Endothelial cell (in vitro differentiated cells): ENCODE data around the gene ROS1. TPM values are rescaled to one million over a fixed set of nuclear protein-coding genes. Genes with fewer than 3 reads are reported as not detected.

ENCODE experiments used
- DNase-seq: peaks from one replicate; pipeline ENCODE4 v3.0.0; 2021; ENCODE audit warnings: low spot score
- H3K27ac Mint-ChIP-seq: one replicate; pipeline ENCODE4 v1.8.0; 2021; ENCODE audit warnings: mixed read lengths, inconsistent platforms; ENCODE audit not compliant: unreplicated experiment
- H3K27me3 Mint-ChIP-seq: one replicate; pipeline ENCODE4 v1.8.0; 2021; ENCODE audit warnings: mild to moderate bottlenecking, moderate library complexity, mixed read lengths, inconsistent platforms; ENCODE audit not compliant: unreplicated experiment
- H3K36me3 Mint-ChIP-seq: one replicate; pipeline ENCODE4 v1.8.0; 2021; ENCODE audit warnings: mild to moderate bottlenecking, low read depth, mixed read lengths, inconsistent platforms; ENCODE audit not compliant: unreplicated experiment
- H3K4me1 Mint-ChIP-seq: one replicate; pipeline ENCODE4 v1.8.0; 2021; ENCODE audit warnings: mild to moderate bottlenecking, mixed read lengths, inconsistent platforms; ENCODE audit not compliant: unreplicated experiment
- H3K4me3 Mint-ChIP-seq: one replicate; pipeline ENCODE4 v1.8.0; 2021; ENCODE audit warnings: mild to moderate bottlenecking, mixed read lengths, inconsistent platforms; ENCODE audit not compliant: unreplicated experiment
- H3K9me3 Mint-ChIP-seq: one replicate; pipeline ENCODE4 v1.8.0; 2021; ENCODE audit warnings: mixed read lengths, inconsistent platforms; ENCODE audit not compliant: unreplicated experiment
- total RNA-seq: library from RNA; stranded (reverse); fragmentation: NEBNext Ultra II Directional; extraction: Animal tissue kit (Norgen Biotek cat#: 25700); gene quantifications from one replicate; pipeline ENCODE4 v1.2.1, GENCODE V29; 2021; ENCODE audit not compliant: unreplicated experiment
- TF ChIP-seq, protein P1 (sequence below): fragments of 200-600 bp; sonication (generic); IDR thresholded peaks from one replicate; pipeline ENCODE4 v1.5.0; 2021; ENCODE audit warnings: antibody characterized with exemption; ENCODE audit not compliant: unreplicated experiment

The ROS1 gene
- total RNA-seq, 1 donor from 2014 or later = 0.05 TPM

DNA sequence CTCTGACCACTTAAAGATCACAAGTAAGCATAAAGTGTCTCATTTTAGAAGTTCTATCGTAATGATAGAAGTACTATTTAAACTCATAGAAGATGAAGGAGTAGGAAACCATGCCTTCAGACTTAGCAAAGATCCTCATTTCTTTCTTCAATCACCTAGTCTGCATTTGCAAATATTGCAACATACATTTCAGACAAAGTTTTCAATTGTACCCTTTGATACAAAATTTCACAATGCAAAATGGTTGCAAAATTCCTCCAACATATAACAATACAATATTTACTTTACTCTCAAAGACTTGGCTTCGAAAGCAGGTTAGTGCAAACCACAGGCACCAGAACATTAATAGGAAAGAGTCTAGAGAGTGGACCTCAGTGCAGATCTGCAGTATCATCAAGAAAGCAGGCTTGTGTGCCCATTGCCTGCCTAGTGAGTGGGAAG is 16.1 kb upstream of the ROS1 start:
- H3K27me3 Mint-ChIP-seq = peaks cover 4% of the 10 kb centered on the region
- no peaks in the 10 kb centered on the region for H3K9me3 Mint-ChIP-seq
- H3K4me1 Mint-ChIP-seq = no peaks in the 10 kb centered on the region
- no peak overlapping the region for H3K27ac Mint-ChIP-seq
- no peaks in the 10 kb centered on the region for H3K36me3 Mint-ChIP-seq
- no peak for DNase-seq
- no peak overlapping the region for H3K4me3 Mint-ChIP-seq
- TF ChIP-seq, protein P1, sequence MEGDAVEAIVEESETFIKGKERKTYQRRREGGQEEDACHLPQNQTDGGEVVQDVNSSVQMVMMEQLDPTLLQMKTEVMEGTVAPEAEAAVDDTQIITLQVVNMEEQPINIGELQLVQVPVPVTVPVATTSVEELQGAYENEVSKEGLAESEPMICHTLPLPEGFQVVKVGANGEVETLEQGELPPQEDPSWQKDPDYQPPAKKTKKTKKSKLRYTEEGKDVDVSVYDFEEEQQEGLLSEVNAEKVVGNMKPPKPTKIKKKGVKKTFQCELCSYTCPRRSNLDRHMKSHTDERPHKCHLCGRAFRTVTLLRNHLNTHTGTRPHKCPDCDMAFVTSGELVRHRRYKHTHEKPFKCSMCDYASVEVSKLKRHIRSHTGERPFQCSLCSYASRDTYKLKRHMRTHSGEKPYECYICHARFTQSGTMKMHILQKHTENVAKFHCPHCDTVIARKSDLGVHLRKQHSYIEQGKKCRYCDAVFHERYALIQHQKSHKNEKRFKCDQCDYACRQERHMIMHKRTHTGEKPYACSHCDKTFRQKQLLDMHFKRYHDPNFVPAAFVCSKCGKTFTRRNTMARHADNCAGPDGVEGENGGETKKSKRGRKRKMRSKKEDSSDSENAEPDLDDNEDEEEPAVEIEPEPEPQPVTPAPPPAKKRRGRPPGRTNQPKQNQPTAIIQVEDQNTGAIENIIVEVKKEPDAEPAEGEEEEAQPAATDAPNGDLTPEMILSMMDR = no peak

DNA sequence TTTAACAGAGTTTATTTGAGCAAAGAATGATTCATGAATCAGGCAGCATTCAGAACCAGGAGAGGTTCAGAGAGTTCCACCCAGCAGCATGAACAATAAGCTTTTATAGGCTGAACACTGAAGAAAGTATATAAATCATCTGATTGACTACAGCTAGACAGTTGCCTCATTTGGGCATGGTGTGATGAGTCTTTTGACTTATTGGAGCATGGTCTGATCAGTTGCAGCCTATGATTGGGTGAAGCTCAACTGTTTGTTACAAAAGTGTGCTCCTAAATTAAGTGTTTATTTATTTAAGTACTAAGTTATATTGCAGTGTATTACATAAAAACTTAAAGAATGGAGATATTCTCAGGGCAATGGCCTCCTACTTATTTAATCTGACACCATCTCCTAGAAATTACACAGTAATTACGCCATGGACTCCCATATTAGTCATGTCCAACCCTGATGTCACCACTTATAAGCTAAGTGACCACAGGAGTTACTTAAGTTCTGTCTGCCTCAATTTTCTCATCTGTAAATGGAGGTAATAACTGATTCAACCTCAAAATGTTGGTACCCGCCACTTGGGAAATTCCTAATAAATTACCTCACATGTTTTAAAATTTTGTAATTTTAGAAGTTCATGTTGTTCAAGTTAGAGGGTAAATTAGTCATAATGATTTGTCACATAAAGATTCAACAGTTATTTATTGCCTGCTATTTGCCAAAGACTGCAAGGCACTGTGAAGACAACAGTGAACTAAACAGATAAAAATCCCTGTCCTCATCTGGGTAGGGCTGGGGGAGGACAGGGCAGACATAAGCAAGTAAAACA is 15.2 kb upstream of the ROS1 start:
- Mint-ChIP-seq H3K4me1 (no peaks in the 10 kb centered on the region), H3K27ac (no peak overlapping the region), H3K36me3 (no peaks in the 10 kb centered on the region), H3K27me3 (peaks cover 2% of the 10 kb centered on the region), H3K4me3 (no peak overlapping the region), H3K9me3 (no peaks in the 10 kb centered on the region)
- no peak for DNase-seq
- TF ChIP-seq, protein P1 = no peak

DNA sequence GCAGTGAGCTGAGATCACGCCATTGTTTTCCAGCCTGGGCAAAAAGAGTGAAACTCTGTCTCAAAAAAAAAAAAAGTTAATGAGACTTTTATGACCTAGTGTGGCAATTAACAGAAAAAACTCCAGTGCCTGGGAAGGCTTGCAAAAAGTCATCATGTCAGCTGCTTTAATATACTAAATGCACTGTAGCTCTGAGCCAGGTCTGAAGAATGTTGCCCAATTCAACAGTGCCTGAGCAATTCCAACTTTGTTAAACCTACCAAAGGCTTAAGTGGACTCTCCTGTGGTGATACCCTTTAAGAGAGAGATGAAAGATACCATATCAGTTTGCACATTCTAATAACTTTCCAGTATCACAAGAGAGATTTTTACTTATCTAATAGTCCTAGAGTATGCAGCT is 6.5 kb upstream of the ROS1 start:
- no peak for DNase-seq
- no peaks in the 10 kb centered on the region for H3K36me3 Mint-ChIP-seq
- no peaks in the 10 kb centered on the region for H3K9me3 Mint-ChIP-seq
- H3K27ac Mint-ChIP-seq = no peak overlapping the region
- no peaks in the 10 kb centered on the region for H3K27me3 Mint-ChIP-seq
- TF ChIP-seq, protein P1 = no peak
- H3K4me3 Mint-ChIP-seq = no peak overlapping the region
- H3K4me1 Mint-ChIP-seq = no peaks in the 10 kb centered on the region

DNA sequence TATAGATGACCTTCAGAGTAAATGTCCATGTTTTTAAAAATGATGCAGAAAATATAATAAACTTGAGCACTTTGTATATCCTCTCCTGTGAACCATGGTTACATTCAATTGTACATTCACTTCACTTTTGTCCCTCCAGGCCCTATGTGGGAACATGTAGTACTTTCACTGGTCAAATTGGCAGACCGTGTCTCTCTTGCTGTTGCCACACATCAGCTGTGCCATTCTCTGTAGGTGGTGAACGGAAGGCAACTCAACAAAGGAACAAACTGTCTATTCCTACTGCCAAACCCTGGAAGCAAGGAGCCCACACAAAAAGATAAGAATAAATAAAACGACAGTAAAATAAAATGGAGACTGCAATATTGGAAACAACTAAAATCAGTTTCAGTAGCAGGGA is 2.0 kb downstream of the ROS1 start:
- no peak overlapping the region for H3K27ac Mint-ChIP-seq
- no peak for DNase-seq
- H3K4me1 Mint-ChIP-seq = peaks cover 6% of the 10 kb centered on the region
- TF ChIP-seq, protein P1 = no peak
- H3K4me3 Mint-ChIP-seq = no peak overlapping the region
- H3K9me3 Mint-ChIP-seq = no peaks in the 10 kb centered on the region
- H3K36me3 Mint-ChIP-seq = no peaks in the 10 kb centered on the region
- H3K27me3 Mint-ChIP-seq = no peaks in the 10 kb centered on the region

DNA sequence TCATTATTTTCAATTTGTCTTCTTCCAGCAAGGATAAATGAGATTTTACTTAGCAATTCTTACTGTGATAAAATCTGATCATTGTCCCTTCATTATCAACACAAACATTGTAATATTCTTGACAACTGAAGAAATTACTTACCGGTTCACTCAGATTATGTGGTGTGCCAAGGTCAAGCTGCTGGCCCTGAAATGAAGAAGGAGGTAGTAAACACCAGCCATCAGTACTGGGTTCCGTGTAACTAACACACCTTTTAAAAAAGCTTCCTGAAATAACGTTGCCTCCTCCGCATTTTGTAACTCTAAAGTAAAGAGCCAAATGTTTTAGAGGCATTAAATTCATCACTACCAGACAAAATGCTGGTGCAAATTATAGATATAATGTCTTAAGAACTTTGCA is 7.4 kb downstream of the ROS1 start:
- no peaks in the 10 kb centered on the region for H3K36me3 Mint-ChIP-seq

More for the DNA sequence above, 7.4 kb downstream of the ROS1 start:
- no peak overlapping the region for H3K27ac Mint-ChIP-seq
- TF ChIP-seq, protein P1 = no peak
- no peak for DNase-seq
- H3K4me1 Mint-ChIP-seq = no peaks in the 10 kb centered on the region
- no peak overlapping the region for H3K4me3 Mint-ChIP-seq
- peaks cover 3% of the 10 kb centered on the region for H3K27me3 Mint-ChIP-seq
- no peaks in the 10 kb centered on the region for H3K9me3 Mint-ChIP-seq
